Upper lobe of right lung (tissue), 1 donor: ENCODE results near the gene MEG3. TPM values are rescaled to one million over a fixed set of nuclear protein-coding genes. Genes with fewer than 3 reads are reported as not detected.

ENCODE experiments used
- ATAC-seq: fragments of 200-7000 bp; cut with Tn5 transposase; one replicate; pipeline ENCODE4 v1.9.1; 2020; ENCODE audit warnings: mild to moderate bottlenecking, moderate library complexity
- DNase-seq: peaks from one replicate; pipeline ENCODE4 v3.0.0-alpha.2; 2020
- H3K27ac ChIP-seq: fragments of 200-600 bp; one replicate; pipeline ENCODE4 v1.8.0; 2022
- H3K27me3 ChIP-seq: fragments of 200-600 bp; one replicate; pipeline ENCODE4 v1.8.0; 2022; ENCODE audit warnings: mild to moderate bottlenecking
- H3K36me3 ChIP-seq: fragments of 200-600 bp; one replicate; pipeline ENCODE4 v1.8.0; 2022
- H3K4me1 ChIP-seq: fragments of 200-600 bp; one replicate; pipeline ENCODE4 v1.8.0; 2022
- H3K4me3 ChIP-seq: fragments of 200-600 bp; one replicate; pipeline ENCODE4 v1.8.0; 2022; ENCODE audit warnings: mild to moderate bottlenecking
- H3K9me3 ChIP-seq: fragments of 200-600 bp; one replicate; pipeline ENCODE4 v1.8.0; 2022
- CTCF ChIP-seq: fragments of 200-600 bp; IDR thresholded peaks from one replicate; pipeline ENCODE4 v1.8.0; 2022; ENCODE audit warnings: antibody characterized with exemption
- intact Hi-C: fragments of 100-400 bp; cut with DNase I; formaldehyde crosslinking; loops from one replicate; pipeline ENCODE4 v1.11.0; 2022
- total RNA-seq: library from RNA; stranded (reverse); fragmentation: NEBNext Ultra II Directional; extraction: Animal tissue kit (Norgen Biotek cat#: 25700); gene quantifications from one replicate; pipeline ENCODE4 v1.2.1, GENCODE V29; 2021
- donor health status: DM: no; HTN: yes; CAD: no; lungs with severe emphysema.

The MEG3 gene
- total RNA-seq, 1 donor from 2014 or later = 15.6 TPM

GRCh38 chr14:100826391-100827100 lies 628 bp downstream of the MEG3 start:
- H3K27ac ChIP-seq = no peak overlapping the region
- no peak for TF ChIP-seq CTCF
- no peak for DNase-seq
- H3K4me3 ChIP-seq = peak overlapping the region; percentile 29
- peaks cover 23% of the 10 kb centered on the region for H3K27me3 ChIP-seq
- no peaks in the 10 kb centered on the region for H3K36me3 ChIP-seq
- intact Hi-C loops = no loop called here
- ATAC-seq = no peak
- no peaks in the 10 kb centered on the region for H3K4me1 ChIP-seq
- no peaks in the 10 kb centered on the region for H3K9me3 ChIP-seq

- Histone ChIP-seq H3K27me3 (peaks cover 23% of the 10 kb centered on the region), H3K4me1 (no peaks in the 10 kb centered on the region), H3K9me3 (no peaks in the 10 kb centered on the region), H3K27ac (no peak overlapping the region), H3K4me3 (peak overlapping the region; percentile 29), H3K36me3 (no peaks in the 10 kb centered on the region)
- DNase-seq (no peak), ATAC-seq (no peak)
- peak; percentile 26 for TF ChIP-seq CTCF
- intact Hi-C loops = no loop called here
Measured at GRCh38 chr14:100827101-100828021, 1.4 kb downstream of the MEG3 start.

GRCh38 chr14:100828031-100828769 lies 2.3 kb downstream of the MEG3 start:
- Histone ChIP-seq H3K4me1 (no peaks in the 10 kb centered on the region), H3K36me3 (no peaks in the 10 kb centered on the region), H3K9me3 (no peaks in the 10 kb centered on the region), H3K27me3 (peaks cover 26% of the 10 kb centered on the region), H3K4me3 (no peak overlapping the region), H3K27ac (no peak overlapping the region)
- peak; percentile 58 for ATAC-seq
- no peak for DNase-seq
- TF ChIP-seq CTCF = peak; percentile 36
- intact Hi-C loops = no loop called here

GRCh38 chr14:100830681-100831080 lies 4.8 kb downstream of the MEG3 start:
- ATAC-seq (no peak), DNase-seq (no peak)
- no peak for TF ChIP-seq CTCF
- Histone ChIP-seq H3K27me3 (peaks cover 21% of the 10 kb centered on the region), H3K4me3 (no peak overlapping the region), H3K4me1 (no peaks in the 10 kb centered on the region), H3K27ac (no peak overlapping the region), H3K36me3 (no peaks in the 10 kb centered on the region), H3K9me3 (no peaks in the 10 kb centered on the region)
- intact Hi-C loops = no loop called here

GRCh38 chr14:100832311-100832960 lies 6.5 kb downstream of the MEG3 start:
- Histone ChIP-seq H3K36me3 (no peaks in the 10 kb centered on the region), H3K4me1 (no peaks in the 10 kb centered on the region), H3K4me3 (no peak overlapping the region), H3K9me3 (no peaks in the 10 kb centered on the region), H3K27ac (no peak overlapping the region), H3K27me3 (peaks cover 21% of the 10 kb centered on the region)
- ATAC-seq (no peak), DNase-seq (no peak)
- intact Hi-C loops = no loop called here
- no peak for TF ChIP-seq CTCF
